ENCODE measurements around the gene DPP6. TPM values are rescaled to one million over a fixed set of nuclear protein-coding genes. Genes with fewer than 3 reads are reported as not detected.

Gene DPP6
- total RNA-seq, 1 donor from 2014 or later: 1.4 TPM

GRCh38 chr7:154844955-154845354 is 792.8 kb downstream of the DPP6 start:
- no peak for DNase-seq (ENCODE audit: low spot score)
- Mint-ChIP-seq H3K36me3 (ENCODE audit: low read depth, unreplicated experiment) (no peaks in the 10 kb centered on the region), H3K9me3 (ENCODE audit: unreplicated experiment) (no peaks in the 10 kb centered on the region), H3K4me1 (ENCODE audit: unreplicated experiment) (peaks cover 34% of the 10 kb centered on the region), H3K4me3 (ENCODE audit: unreplicated experiment) (no peak overlapping the region), H3K27me3 (ENCODE audit: unreplicated experiment) (peaks cover 4% of the 10 kb centered on the region), H3K27ac (ENCODE audit: unreplicated experiment) (no peak overlapping the region)
- no peak for TF ChIP-seq CTCF (IDR thresholded peaks at IDR 0.05; ENCODE audit: unreplicated experiment)

- no peak for DNase-seq (ENCODE audit: low spot score)
- peaks cover 10% of the 10 kb centered on the region for H3K4me1 Mint-ChIP-seq (ENCODE audit: unreplicated experiment)
Observed at GRCh38 chr7:154848464-154848863, 796.3 kb downstream of the DPP6 start.

GRCh38 chr7:154852205-154852604 is 800.0 kb downstream of the DPP6 start:
- no peak for DNase-seq (ENCODE audit: low spot score)

More at GRCh38 chr7:154848464-154848863, 796.3 kb downstream of the DPP6 start:
- Mint-ChIP-seq H3K9me3 (ENCODE audit: unreplicated experiment) (no peaks in the 10 kb centered on the region), H3K27me3 (ENCODE audit: unreplicated experiment) (no peaks in the 10 kb centered on the region), H3K27ac (ENCODE audit: unreplicated experiment) (no peak overlapping the region), H3K4me3 (ENCODE audit: unreplicated experiment) (no peak overlapping the region), H3K36me3 (ENCODE audit: low read depth, unreplicated experiment) (peaks cover under 1% of the 10 kb centered on the region)
- TF ChIP-seq CTCF (IDR thresholded peaks at IDR 0.05; ENCODE audit: unreplicated experiment): no peak

DNA sequence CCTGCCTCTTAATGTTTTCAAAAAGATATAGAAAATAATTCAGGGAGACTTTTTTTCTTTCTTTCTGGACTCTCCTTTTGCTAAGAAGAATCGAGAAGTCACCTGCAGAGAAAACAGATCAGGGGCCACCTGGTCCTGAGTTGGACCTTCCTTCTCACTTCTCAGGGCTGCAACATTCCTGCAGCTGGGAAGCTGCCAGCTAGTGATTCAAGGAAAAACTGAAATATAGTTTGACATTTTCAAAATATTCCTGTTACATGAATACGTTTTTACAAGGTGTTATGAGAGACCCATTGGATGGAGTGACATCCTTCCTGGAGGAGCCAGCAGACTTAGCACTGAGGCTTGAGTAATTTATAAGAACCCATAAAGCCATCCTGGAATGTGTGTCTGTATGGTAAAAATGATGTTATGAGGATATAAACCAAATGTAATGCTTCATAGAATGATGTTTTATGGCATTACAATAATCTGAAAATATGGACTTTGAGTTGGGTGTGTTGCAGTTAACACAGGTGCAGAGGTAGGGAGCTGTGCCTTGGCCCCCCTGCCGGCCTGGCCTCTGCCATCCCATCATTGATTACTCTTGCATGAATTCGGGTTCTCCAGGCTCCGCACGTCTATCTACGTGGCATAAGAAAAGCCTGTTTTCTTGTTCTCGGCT is 801.0 kb downstream of the DPP6 start:
- peak overlapping the region; percentile 49 for H3K27ac Mint-ChIP-seq (ENCODE audit: unreplicated experiment)
- TF ChIP-seq CTCF (IDR thresholded peaks at IDR 0.05; ENCODE audit: unreplicated experiment): no peak
- peaks cover 4% of the 10 kb centered on the region for H3K36me3 Mint-ChIP-seq (ENCODE audit: low read depth, unreplicated experiment)
- H3K27me3 Mint-ChIP-seq (ENCODE audit: unreplicated experiment): no peaks in the 10 kb centered on the region
- H3K4me3 Mint-ChIP-seq (ENCODE audit: unreplicated experiment): no peak overlapping the region
- no peak for DNase-seq (ENCODE audit: low spot score)
- H3K9me3 Mint-ChIP-seq (ENCODE audit: unreplicated experiment): no peaks in the 10 kb centered on the region
- peaks cover 2% of the 10 kb centered on the region for H3K4me1 Mint-ChIP-seq (ENCODE audit: unreplicated experiment)

More at GRCh38 chr7:154852205-154852604, 800.0 kb downstream of the DPP6 start:
- TF ChIP-seq CTCF (IDR thresholded peaks at IDR 0.05; ENCODE audit: unreplicated experiment): no peak
- Mint-ChIP-seq H3K27me3 (ENCODE audit: unreplicated experiment) (no peaks in the 10 kb centered on the region), H3K4me1 (ENCODE audit: unreplicated experiment) (peaks cover 2% of the 10 kb centered on the region), H3K36me3 (ENCODE audit: low read depth, unreplicated experiment) (peaks cover 4% of the 10 kb centered on the region), H3K9me3 (ENCODE audit: unreplicated experiment) (no peaks in the 10 kb centered on the region), H3K4me3 (ENCODE audit: unreplicated experiment) (no peak overlapping the region), H3K27ac (ENCODE audit: unreplicated experiment) (no peak overlapping the region)

- Mint-ChIP-seq H3K4me3 (ENCODE audit: unreplicated experiment) (no peak overlapping the region), H3K27ac (ENCODE audit: unreplicated experiment) (peak overlapping the region; percentile 49), H3K4me1 (ENCODE audit: unreplicated experiment) (peaks cover 2% of the 10 kb centered on the region), H3K36me3 (ENCODE audit: low read depth, unreplicated experiment) (peaks cover 4% of the 10 kb centered on the region), H3K27me3 (ENCODE audit: unreplicated experiment) (peaks cover 1% of the 10 kb centered on the region), H3K9me3 (ENCODE audit: unreplicated experiment) (no peaks in the 10 kb centered on the region)
- no peak for DNase-seq (ENCODE audit: low spot score)
- TF ChIP-seq CTCF (IDR thresholded peaks at IDR 0.05; ENCODE audit: unreplicated experiment): no peak
Observed at GRCh38 chr7:154853727-154854095, 801.5 kb downstream of the DPP6 start.
